GM12878 (cell line): ENCODE measurements around the gene ITGB2. TPM values are rescaled to one million over a fixed set of nuclear protein-coding genes. Genes with fewer than 3 reads are reported as not detected.

ENCODE experiments used
- ATAC-seq: fragments of 200-7000 bp; cut with Tn5 transposase; 3 replicates; pipeline ENCODE4 v1.9.1; 2020; ENCODE audit warnings: mild to moderate bottlenecking, moderate library complexity
- BruUV-seq: library from RNA; stranded (reverse); fragments of 400-500 nt; replicated peaks from 2 replicates; lab custom pipeline; 2021; lab: Mats Ljungman, UMichigan
- CTCF ChIA-PET: fragments of 300-600 bp; sonication (Branson Sonifier 250); formaldehyde crosslinking; extraction: SDS; loops from one replicate; lab custom pipeline; 2021; ENCODE audit warnings: inconsistent platforms; lab: Yijun Ruan, JAX
- POLR2A ChIA-PET: fragments of 350-600 bp; formaldehyde crosslinking; extraction: SDS; loops from one replicate; lab custom pipeline; 2021; ENCODE audit warnings: inconsistent platforms; lab: Charles Lee
- RAD21 ChIA-PET: fragments of 300-600 bp; sonication (Branson Sonifier 250); formaldehyde crosslinking; loops from one replicate; lab custom pipeline; 2023; ENCODE audit warnings: antibody characterized with exemption; ENCODE audit not compliant: unreplicated experiment; lab: Charles Lee
- SMC1A ChIA-PET: fragments of 300-600 bp; sonication (Branson Sonifier 250); formaldehyde crosslinking; loops from one replicate; lab custom pipeline; 2023; ENCODE audit not compliant: unreplicated experiment, uncharacterized antibody; lab: Charles Lee
- DNase-seq: peaks from one replicate; pipeline ENCODE4 v3.0.0-alpha.2; 2011; ENCODE audit warnings: low read depth, low spot score
- FAIRE-seq: peaks from 3 replicates; lab custom pipeline; 2011; peaks lifted over from hg19 to GRCh38; lab: Jason Lieb, UNC
- H2AFZ ChIP-seq: 2 replicates; pipeline ENCODE4 v1.6.0; 2011; ENCODE audit warnings: low read depth, low read length, control low read depth; ENCODE audit not compliant: control insufficient read depth
- H3K27ac ChIP-seq: 2 replicates; pipeline ENCODE4 v1.5.1; 2011; ENCODE audit warnings: control low read depth; ENCODE audit not compliant: control insufficient read depth, insufficient read depth
- H3K27me3 ChIP-seq, 2 experiments: replicated peaks in 1 of 2; 2 replicates each; pipeline versions ENCODE4 v1.6.0 to v1.6.1; 2011; ENCODE audit warnings: low read length in 1 of 2; ENCODE audit not compliant: control insufficient read depth in 2 of 2, insufficient read depth in 2 of 2
- H3K36me3 ChIP-seq, 2 experiments: 2 replicates each; pipeline ENCODE4 v1.5.1; 2011; ENCODE audit warnings: low read length in 1 of 2; ENCODE audit not compliant: control insufficient read depth in 2 of 2, insufficient read depth in 2 of 2
- H3K4me1 ChIP-seq: 2 replicates; pipeline ENCODE4 v1.6.1; 2011; ENCODE audit warnings: mild to moderate bottlenecking, low read length, moderate library complexity, mixed read lengths; ENCODE audit not compliant: control insufficient read depth, insufficient read depth
- H3K4me2 ChIP-seq: 2 replicates; pipeline ENCODE4 v1.6.0; 2011; ENCODE audit warnings: control low read depth; ENCODE audit not compliant: control insufficient read depth, insufficient read depth
- H3K4me3 ChIP-seq: fragments of 200-600 bp; sonication (generic); 2 replicates; pipeline ENCODE4 v1.5.1; 2016
- H3K79me2 ChIP-seq: 2 replicates; pipeline ENCODE4 v1.6.0; 2011; ENCODE audit warnings: low read length; ENCODE audit not compliant: control insufficient read depth, insufficient read depth
- H3K9ac ChIP-seq: 2 replicates; pipeline ENCODE4 v1.8.0; 2011; ENCODE audit warnings: low read length, control low read depth, mixed read lengths; ENCODE audit not compliant: control insufficient read depth, insufficient read depth
- H3K9me3 ChIP-seq: replicated peaks from 3 replicates; pipeline ENCODE4 v1.5.1; 2011; ENCODE audit warnings: mild to moderate bottlenecking, low read length; ENCODE audit not compliant: control insufficient read depth, insufficient read depth
- H4K20me1 ChIP-seq: 2 replicates; pipeline ENCODE4 v1.6.0; 2011; ENCODE audit not compliant: control insufficient read depth, insufficient read depth
- ATF7 ChIP-seq: fragments of 450-650 bp; IDR thresholded peaks from 2 replicates; pipeline ENCODE4 v1.6.1; 2016; ENCODE audit warnings: low read depth, mild to moderate bottlenecking
- CHD4 ChIP-seq: fragments of 200-600 bp; sonication (generic); IDR thresholded peaks from 2 replicates; pipeline ENCODE4 v1.6.1; 2016; ENCODE audit warnings: mild to moderate bottlenecking
- ETV6 ChIP-seq, 2 experiments: fragments of 450-650 bp in 1 of 2; IDR thresholded peaks in 1 of 2; conservative IDR thresholded peaks in 1 of 2; 2 replicates each; pipeline ENCODE4 v1.6.1; 2014; ENCODE audit warnings: antibody characterized with exemption in 1 of 2, borderline replicate concordance in 1 of 2, low read depth in 1 of 2, mild to moderate bottlenecking in 1 of 2, moderate library complexity in 1 of 2
- EZH2 ChIP-seq: IDR thresholded peaks from 2 replicates; pipeline ENCODE4 v1.6.1; 2012; ENCODE audit warnings: low read depth, mild to moderate bottlenecking, control low read depth, inconsistent platforms, low read length, borderline replicate concordance; ENCODE audit not compliant: control insufficient read depth
- FOS ChIP-seq: IDR thresholded peaks from 3 replicates; pipeline ENCODE4 v1.6.1; 2011; ENCODE audit warnings: borderline replicate concordance; ENCODE audit not compliant: insufficient read length; ENCODE audit errors: extremely low read depth
- POLR2AphosphoS5 ChIP-seq: IDR thresholded peaks from 2 replicates; pipeline ENCODE4 v1.6.1; 2011; ENCODE audit warnings: mild to moderate bottlenecking, low read length, inconsistent platforms
- POU2F2 ChIP-seq: IDR thresholded peaks from 3 replicates; pipeline ENCODE4 v1.6.1; 2011; ENCODE audit warnings: low read depth, mild to moderate bottlenecking, low read length, borderline replicate concordance
- RB1 ChIP-seq: fragments of 450-650 bp; formaldehyde crosslinking; IDR thresholded peaks from 2 replicates; pipeline ENCODE4 v1.6.1; 2017; ENCODE audit warnings: mild to moderate bottlenecking, borderline replicate concordance
- RBBP5 ChIP-seq: fragments of 200-600 bp; sonication (generic); conservative IDR thresholded peaks from 2 replicates; pipeline ENCODE4 v1.6.1; 2016
- RCOR1 ChIP-seq: conservative IDR thresholded peaks from 2 replicates; pipeline ENCODE4 v1.6.1; 2012; ENCODE audit warnings: low read depth, low read length, improper control_type of control experiment
- SIN3A ChIP-seq: IDR thresholded peaks from 2 replicates; pipeline ENCODE4 v1.6.1; 2012; ENCODE audit warnings: low read depth, low read length, improper control_type of control experiment
- SIX5 ChIP-seq: IDR thresholded peaks from 2 replicates; pipeline ENCODE4 v1.6.1; 2011; ENCODE audit warnings: mild to moderate bottlenecking, low read depth, low read length, moderate library complexity; ENCODE audit not compliant: severe bottlenecking
- SMC3 ChIP-seq: IDR thresholded peaks from 2 replicates; pipeline ENCODE4 v1.6.1; 2011; ENCODE audit warnings: low read length, improper control_type of control experiment, borderline replicate concordance
- WGBS: methylation state at CpG from one replicate; pipeline ENCODE4 v1.1.6; 2016; ENCODE audit warnings: low lambda C conversion rate; ENCODE audit not compliant: insufficient replicate concordance, insufficient coverage; ENCODE audit errors: missing lambda C conversion rate; 5-methylcytosine and 5-hydroxymethylcytosine counted together
- in situ Hi-C: fragments of 300-500 bp; cut with MboI; formaldehyde crosslinking; loops from 9 replicates; pipeline ENCODE4 v1.14.3; 2018; ENCODE audit warnings: mixed read lengths
- intact Hi-C: fragments of 100-400 bp; cut with micrococcal nuclease; formaldehyde crosslinking; loops from one replicate; pipeline ENCODE4 v1.14.2; 2022; ENCODE audit not compliant: unreplicated experiment
- polyA plus RNA-seq, 11 experiments: library from polyadenylated mRNA; depleted of rRNA in 4 of 11; unstranded in 6 of 11; stranded (reverse) in 5 of 11; fragments of >200 nt; fragmentation: Nextera tagmentation in 4 of 11; fragmentation: Illumina TruSeq in 1 of 11; extraction: Ambion mirVana in 4 of 11; extraction: Trizol in 1 of 11; gene quantifications; 1 replicate in 1 of 11; 2 replicates in 10 of 11; pipeline versions ENCODE4 v1.2.1 to v1.2.3, GENCODE V29; 2011 to 2016; ENCODE audit warnings: inconsistent platforms in 2 of 11, missing spikeins in 2 of 11, low read depth in 1 of 11
- total RNA-seq, 4 experiments: library from RNA; depleted of rRNA in 3 of 4; stranded (reverse); fragments of >200 nt in 3 of 4; fragmentation: Illumina TruSeq in 1 of 4; extraction: Trizol in 1 of 4; gene quantifications; 2 replicates each; pipeline versions ENCODE4 v1.2.1 to v1.2.3, GENCODE V29; 2013 to 2021
- TF ChIP-seq, protein P1 (sequence below): fragments of 450-650 bp; IDR thresholded peaks from 2 replicates; pipeline ENCODE4 v1.6.1; 2016; ENCODE audit warnings: mild to moderate bottlenecking, moderate library complexity, borderline replicate concordance
- TF ChIP-seq, protein P2 (sequence below): fragments of 450-650 bp; IDR thresholded peaks from 2 replicates; pipeline ENCODE4 v1.6.1; 2018; ENCODE audit warnings: borderline replicate concordance, mild to moderate bottlenecking; ENCODE audit not compliant: partially characterized antibody

The ITGB2 gene
- total and polyA plus RNA-seq, 10 of the 15 experiments (the other 5 are each of a cell fraction or from before 2014, with no cell fraction given): 8.0 to 172 (median 58.9) TPM

DNA sequence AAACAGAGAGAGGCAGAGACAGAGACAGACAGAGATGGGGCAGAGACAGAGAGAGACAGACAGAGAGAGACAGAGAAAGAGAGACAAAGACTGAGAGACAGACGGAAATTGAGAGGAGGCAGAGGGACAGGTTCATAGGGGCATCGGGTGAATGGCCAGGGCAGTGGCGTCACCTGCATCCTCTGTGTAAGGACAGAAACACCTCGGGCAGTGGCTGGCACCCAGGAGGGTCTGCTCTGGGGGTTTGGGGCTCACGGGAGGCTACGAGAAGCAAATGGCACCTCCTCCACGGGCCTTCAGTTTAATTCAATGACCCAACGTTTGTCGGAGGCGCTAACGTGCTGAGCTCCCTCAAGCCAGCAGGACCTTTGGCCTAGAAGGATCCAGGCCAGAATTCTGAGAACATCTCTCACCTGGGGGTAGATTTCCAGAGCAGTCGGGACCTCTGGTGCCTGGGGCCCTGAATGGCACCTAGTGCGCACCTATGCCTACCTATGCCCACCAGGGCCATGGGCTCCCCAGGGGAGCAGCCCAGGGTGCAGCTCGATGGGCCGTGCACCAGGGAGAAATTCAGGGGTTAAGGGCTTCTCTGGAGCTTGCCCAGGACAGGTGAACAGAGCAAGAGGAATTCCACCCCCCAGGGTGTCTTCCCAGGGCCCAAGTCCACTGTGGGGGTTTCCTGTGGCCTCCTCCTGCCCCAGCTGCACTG, 26.6 kb downstream of the ITGB2 start:
- Histone ChIP-seq H3K9me3 (no peaks in the 10 kb centered on the region), H3K4me1 (no peaks in the 10 kb centered on the region), H2AFZ (no peak overlapping the region), H4K20me1 (no peaks in the 10 kb centered on the region), H3K36me3 (peaks cover 3 to 13% of the 10 kb centered on the region in 2 experiments; a peak in 3 of 4 replicates), H3K4me2 (no peak overlapping the region), H3K9ac (no peak overlapping the region), H3K27me3 (no peaks in the 10 kb centered on the region), H3K79me2 (no peaks in the 10 kb centered on the region), H3K27ac (no peak overlapping the region), H3K4me3 (no peak overlapping the region)
- no peak for ATAC-seq
- POLR2A ChIA-PET: interaction anchor here (1.1 to 2.8 kb wide), 2 partner anchors 34 to 38 kb away, joined by 3 to 9 read pairs; no protein-coding TSS in a partner anchor
- TF ChIP-seq RBBP5 (no peak), EZH2 (no peak), SIN3A (no peak), ETV6 (conservative IDR thresholded peaks at IDR 0.05 in 1 of 2, IDR thresholded peaks at IDR 0.05 in 1 of 2; ENCODE audit: borderline replicate concordance in 1 of 2, low read depth in 1 of 2) (no peak), POU2F2 (no peak), RCOR1 (no peak), RB1 (no peak), POLR2AphosphoS5 (no peak), CHD4 (no peak), SMC3 (no peak), SIX5 (no peak), ATF7 (no peak), FOS (no peak)
- TF ChIP-seq, protein P1, sequence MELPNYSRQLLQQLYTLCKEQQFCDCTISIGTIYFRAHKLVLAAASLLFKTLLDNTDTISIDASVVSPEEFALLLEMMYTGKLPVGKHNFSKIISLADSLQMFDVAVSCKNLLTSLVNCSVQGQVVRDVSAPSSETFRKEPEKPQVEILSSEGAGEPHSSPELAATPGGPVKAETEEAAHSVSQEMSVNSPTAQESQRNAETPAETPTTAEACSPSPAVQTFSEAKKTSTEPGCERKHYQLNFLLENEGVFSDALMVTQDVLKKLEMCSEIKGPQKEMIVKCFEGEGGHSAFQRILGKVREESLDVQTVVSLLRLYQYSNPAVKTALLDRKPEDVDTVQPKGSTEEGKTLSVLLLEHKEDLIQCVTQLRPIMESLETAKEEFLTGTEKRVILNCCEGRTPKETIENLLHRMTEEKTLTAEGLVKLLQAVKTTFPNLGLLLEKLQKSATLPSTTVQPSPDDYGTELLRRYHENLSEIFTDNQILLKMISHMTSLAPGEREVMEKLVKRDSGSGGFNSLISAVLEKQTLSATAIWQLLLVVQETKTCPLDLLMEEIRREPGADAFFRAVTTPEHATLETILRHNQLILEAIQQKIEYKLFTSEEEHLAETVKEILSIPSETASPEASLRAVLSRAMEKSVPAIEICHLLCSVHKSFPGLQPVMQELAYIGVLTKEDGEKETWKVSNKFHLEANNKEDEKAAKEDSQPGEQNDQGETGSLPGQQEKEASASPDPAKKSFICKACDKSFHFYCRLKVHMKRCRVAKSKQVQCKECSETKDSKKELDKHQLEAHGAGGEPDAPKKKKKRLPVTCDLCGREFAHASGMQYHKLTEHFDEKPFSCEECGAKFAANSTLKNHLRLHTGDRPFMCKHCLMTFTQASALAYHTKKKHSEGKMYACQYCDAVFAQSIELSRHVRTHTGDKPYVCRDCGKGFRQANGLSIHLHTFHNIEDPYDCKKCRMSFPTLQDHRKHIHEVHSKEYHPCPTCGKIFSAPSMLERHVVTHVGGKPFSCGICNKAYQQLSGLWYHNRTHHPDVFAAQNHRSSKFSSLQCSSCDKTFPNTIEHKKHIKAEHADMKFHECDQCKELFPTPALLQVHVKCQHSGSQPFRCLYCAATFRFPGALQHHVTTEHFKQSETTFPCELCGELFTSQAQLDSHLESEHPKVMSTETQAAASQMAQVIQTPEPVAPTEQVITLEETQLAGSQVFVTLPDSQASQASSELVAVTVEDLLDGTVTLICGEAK: no peak
- TF ChIP-seq, protein P2, sequence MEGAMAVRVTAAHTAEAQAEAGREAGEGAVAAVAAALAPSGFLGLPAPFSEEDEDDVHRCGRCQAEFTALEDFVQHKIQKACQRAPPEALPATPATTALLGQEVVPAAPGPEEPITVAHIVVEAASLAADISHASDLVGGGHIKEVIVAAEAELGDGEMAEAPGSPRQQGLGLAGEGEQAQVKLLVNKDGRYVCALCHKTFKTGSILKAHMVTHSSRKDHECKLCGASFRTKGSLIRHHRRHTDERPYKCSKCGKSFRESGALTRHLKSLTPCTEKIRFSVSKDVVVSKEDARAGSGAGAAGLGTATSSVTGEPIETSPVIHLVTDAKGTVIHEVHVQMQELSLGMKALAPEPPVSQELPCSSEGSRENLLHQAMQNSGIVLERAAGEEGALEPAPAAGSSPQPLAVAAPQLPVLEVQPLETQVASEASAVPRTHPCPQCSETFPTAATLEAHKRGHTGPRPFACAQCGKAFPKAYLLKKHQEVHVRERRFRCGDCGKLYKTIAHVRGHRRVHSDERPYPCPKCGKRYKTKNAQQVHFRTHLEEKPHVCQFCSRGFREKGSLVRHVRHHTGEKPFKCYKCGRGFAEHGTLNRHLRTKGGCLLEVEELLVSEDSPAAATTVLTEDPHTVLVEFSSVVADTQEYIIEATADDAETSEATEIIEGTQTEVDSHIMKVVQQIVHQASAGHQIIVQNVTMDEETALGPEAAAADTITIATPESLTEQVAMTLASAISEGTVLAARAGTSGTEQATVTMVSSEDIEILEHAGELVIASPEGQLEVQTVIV: no peak
- CTCF ChIA-PET: interaction anchor here (0.8 to 5.5 kb wide), 10 partner anchors 12 to 243 kb away, joined by 3 to 80 read pairs (median 4); no protein-coding TSS in a partner anchor
- 92% methylated on average over 15 of the region's 15 CpGs for WGBS
- RAD21 ChIA-PET: interaction anchor here (2.1 to 3.9 kb wide), 2 partner anchors 35 to 39 kb away, joined by 7 to 32 read pairs; no protein-coding TSS in a partner anchor
- no peak for DNase-seq
- in situ Hi-C loops (no loop called here), intact Hi-C loops (no loop called here)
- no peak for FAIRE-seq
- SMC1A ChIA-PET: interaction anchor here (1.4 to 6.1 kb wide), 2 partner anchors 13 to 39 kb away, joined by 3 to 56 read pairs; no protein-coding TSS in a partner anchor
- BruUV-seq: no TSS peak
